Astrocyte of the hippocampus (primary cell): ENCODE results near the gene LONRF2.
"Not testable (repeated sequence)": the region's sequence is repeated elsewhere in the genome, so short reads cannot be mapped to it uniquely, and the experiment has no call there.

Experiments
- DNase-seq: peaks from one replicate; pipeline ENCODE4 v3.0.0; 2011; ENCODE audit warnings: low read depth, low spot score

The LONRF2 gene

DNA sequence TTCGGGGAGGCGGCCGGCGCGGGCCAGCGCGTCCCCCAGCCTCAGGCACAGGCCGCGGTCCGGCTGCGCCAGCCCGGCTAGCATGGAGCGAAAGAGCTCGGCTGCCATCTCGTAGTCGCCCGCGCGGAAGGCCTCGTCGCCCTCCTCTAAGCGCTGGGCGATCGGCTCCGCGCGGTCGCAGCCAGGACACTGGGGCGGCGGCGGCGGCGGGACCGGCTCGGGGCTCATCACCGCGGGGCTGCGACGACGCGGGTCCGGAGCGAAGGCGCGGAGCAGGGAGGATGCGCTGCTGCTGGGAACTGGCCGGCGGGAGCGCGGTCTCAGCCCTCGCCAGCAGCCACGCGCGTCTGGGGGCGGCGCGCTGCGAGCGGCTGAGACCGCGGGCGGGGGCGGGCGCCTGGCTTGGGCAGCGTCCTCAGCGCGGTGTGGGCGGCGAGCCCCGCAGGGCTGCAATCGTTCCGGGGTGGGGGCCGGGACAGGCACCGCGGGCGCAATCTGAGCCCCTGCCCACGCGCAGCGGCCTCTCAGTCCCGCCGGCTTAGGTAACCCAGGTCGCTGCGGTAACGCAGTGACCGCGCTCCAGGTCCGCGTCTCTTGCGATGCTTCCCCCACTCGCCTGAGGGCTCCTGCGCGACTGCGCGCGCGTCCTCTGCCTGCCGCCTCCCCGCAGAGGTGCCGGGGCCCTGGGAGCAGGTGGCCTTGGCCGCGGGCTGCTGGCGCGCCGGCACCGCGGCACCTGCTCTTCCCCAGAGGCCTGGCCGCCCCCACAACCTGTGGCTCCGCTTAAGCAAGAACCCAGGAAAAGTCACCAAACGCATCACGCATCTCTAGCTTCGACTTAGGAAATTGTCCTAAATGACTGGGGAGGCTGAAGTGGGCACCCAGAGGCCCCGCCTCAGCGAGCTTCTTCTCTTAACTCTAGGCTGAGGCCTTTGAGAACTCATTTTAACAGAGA, at the start of gene LONRF2:
LONRF2 (minus strand) TSS at position 636 of the 955 bp plus-strand sequence; CDS start at position 228, 408 bp downstream.
- peak; percentile 68 for DNase-seq

GRCh38 chr2:100367163-100367562, 44.9 kb upstream of the LONRF2 start:
- no peak for DNase-seq

GRCh38 chr2:100365434-100365833, 43.1 kb upstream of the LONRF2 start:
- peak; percentile 92 for DNase-seq

DNA sequence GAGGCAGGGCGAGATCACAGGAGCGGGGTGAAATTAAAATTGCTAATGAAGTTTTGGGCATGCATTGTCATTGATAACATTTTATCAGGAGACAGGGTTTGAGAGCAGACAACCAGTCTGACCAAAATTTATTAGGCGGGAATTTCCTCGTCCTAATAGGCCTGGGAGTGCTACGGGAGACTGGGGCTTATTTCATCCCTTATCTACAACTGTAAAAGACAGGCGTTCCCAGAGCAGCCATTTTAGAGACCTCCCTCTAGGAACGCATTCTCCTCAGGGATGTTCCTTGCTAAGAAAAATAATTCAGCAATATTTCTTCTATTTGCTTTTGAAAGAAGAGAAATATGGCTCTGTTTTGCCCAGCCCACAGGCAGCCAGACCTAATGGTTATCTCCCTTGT, 40.0 kb upstream of the LONRF2 start:
- DNase-seq, result not testable (repeated sequence)

DNA sequence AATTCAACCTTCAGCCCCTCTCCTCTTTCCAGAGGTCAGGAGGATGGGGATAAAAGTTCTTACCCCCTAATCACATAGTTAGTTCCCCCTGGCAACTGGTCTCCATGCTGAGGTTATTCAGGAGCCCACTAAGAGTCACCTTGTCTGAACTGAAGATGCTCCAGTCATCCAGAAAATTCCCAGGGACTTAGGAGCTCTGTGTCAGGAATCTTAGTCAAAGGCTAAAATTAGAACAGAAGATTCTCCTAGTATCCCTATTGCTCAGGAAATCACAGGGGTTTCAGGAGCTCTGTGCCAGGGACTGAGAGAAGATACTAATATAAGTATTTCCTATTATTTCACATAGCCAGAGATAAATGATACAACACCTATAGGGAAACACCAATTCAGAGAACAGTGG, 37.3 kb upstream of the LONRF2 start:
- no peak for DNase-seq

DNA sequence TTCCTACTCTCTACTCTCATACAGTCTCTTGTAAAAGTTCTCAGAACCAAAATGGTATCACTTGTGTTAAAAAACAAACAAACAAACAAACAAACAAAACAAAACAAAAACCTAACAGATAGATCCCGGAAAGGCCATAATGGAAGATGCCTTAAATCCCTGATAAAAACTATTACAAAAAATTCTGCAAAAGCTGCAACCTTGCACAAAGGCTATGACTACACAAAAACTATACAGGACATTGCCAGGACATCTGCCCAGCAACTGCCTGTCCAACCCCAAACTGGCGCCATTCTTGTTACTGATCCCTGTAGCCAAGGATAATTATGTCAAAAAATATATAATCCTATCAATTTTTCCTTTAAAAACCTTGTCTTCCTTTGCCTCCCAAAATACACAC, 36.3 kb upstream of the LONRF2 start:
- no peak for DNase-seq

DNA sequence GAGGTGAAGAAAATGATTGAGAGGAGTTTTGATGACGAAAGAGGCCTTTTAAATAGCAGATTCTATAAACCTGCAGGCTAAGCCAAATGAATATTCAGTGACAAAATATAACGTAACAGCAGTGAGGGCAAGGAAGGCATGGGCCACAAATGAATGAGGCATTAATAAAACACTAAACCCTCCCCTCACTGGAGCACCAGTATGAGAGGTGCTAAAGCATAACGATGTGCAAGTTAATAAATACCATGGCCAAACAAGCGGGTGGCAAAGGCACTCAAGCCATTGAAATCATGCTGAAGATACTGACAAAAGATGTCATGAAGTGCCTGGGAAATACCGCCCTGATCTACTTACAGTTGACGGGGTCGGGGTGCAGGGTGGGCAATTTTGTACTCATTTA, 30.2 kb upstream of the LONRF2 start:
- no peak for DNase-seq

GRCh38 chr2:100350661-100351185, 28.4 kb upstream of the LONRF2 start:
- peak; percentile 60 for DNase-seq

GRCh38 chr2:100345144-100345543, 22.8 kb upstream of the LONRF2 start:
- not testable (repeated sequence) for DNase-seq

GRCh38 chr2:100344433-100344832, 22.1 kb upstream of the LONRF2 start:
- DNase-seq, result no peak

DNA sequence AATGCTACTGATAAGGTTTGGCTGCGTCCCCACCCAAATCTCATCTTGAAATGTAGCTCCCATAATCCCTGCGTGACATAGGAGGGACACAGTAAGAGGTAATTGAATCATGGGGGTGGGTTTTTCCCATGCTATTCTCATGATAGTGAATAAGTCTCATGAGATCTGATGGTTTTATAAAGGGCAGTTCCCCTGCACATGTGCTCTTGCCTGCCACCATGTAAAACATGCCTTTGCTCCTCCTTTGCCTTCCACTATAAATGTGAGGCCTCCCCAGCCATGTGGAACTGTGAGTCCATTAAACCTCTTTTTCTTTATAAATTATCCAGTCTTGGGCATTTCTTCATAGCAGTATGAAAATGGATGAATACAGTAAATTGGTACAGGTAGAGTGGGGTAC, 20.2 kb upstream of the LONRF2 start:
- not testable (repeated sequence) for DNase-seq

GRCh38 chr2:100339823-100340222, 17.5 kb upstream of the LONRF2 start:
- no peak for DNase-seq

- DNase-seq, result no peak
Observed at GRCh38 chr2:100334929-100335328, 12.6 kb upstream of the LONRF2 start.

- no peak for DNase-seq
Observed at GRCh38 chr2:100327742-100328141, 5.4 kb upstream of the LONRF2 start.

GRCh38 chr2:100321179-100321865, 979 bp downstream of the LONRF2 start:
- DNase-seq, result peak; percentile 86

- no peak for DNase-seq
Observed at GRCh38 chr2:100320547-100321178, 1.6 kb downstream of the LONRF2 start.

DNA sequence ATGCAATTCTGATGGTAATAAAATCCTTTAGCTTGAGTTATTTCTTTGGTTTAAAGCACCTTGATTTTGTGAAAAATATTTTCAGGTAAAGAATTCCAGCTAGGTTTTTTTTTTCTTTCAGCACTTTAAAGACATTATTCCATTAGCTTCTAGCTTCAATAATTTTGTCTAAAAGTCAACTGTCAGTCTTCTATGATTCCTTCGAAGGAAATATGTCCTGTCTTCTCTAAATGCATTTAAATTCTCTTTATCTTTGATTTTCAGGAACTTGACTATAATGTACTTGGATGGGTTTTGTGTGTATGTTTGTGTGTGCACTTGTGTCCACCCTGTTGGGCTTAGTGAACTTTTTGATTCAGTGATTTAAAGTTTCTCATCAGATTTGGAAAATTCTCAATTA, 4.7 kb downstream of the LONRF2 start:
- DNase-seq, result no peak

DNA sequence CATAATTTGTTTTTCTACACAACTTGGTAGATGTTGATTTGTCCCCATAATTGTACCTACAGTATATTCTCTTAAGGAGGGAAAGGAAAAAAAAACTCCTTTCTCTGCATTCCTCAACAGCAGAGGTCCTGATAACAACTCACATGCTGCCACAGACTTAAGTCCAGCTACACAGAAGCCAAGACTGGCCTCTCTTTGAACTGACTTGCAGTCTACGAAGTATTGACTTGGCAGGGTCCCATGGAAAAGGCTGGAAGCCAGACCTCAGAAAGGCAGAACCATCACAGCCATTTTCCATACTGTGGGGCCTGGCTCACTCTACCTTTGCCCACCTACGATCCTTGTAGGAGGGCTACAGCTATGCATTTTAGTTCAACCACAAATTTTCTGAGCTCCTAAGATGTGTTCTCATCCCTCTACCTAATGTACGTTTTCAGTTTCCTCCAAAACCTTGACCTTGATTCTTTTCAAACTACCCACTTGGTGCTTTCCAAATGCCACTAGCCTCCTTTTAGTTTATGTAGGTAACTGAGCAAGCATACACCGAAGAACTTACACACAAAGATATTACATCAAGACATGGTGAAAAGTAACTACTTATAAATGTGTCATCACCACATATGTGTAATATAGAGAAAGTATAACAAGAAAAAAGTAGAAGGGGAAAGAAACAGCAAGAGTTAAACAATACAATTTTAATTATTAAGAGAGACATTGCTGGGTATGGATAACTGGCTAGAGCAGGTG, 12.2 kb downstream of the LONRF2 start:
- DNase-seq, result peak; percentile 74

DNA sequence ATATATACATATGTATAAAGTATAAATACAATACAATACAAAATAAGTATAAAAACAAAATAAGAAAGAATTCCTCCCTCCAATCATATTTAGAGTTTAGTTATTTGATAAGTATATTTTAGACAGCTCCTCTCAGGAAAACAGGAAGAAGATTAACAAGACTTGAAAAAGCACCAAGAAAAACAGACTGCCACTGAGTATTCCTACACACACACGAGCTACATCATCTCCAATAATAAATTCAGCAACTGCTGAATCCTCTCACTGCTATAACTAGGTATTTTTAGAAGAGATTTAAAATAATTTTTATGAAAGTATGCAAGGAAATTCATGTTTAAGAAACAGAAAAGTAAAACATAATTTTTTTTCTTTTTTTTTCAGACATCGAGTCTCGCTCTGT, 13.0 kb downstream of the LONRF2 start:
- no peak for DNase-seq

DNA sequence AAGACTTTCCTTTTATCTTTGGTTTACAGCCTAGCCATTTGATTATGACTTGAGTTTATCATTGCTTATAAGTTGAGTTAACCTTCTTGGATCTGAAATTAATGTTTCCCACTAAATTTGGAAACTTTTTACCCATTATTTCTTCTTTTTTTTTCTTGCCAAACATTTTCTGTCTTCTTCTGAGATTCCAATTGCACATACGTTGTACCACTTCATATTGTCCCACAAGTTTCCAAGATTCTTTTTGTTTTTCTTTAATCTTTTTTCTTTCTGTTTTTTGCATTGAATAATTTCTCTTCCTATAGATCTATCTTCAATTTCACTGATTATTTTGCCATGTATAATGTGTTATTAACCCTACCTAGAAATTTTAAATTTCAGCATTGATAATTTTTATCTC, 18.6 kb downstream of the LONRF2 start:
- DNase-seq, result no peak

GRCh38 chr2:100302585-100302892, 19.8 kb downstream of the LONRF2 start:
- no peak for DNase-seq
